GM12873 (cell line): ENCODE measurements around the gene OR4D6.

Experiments used
- TF ChIP-seq, protein P1 (sequence below): IDR thresholded peaks from 2 replicates; pipeline ENCODE4 v1.5.1; 2012; ENCODE audit warnings: low read depth, mild to moderate bottlenecking, moderate library complexity, low read length, control low read depth; ENCODE audit not compliant: insufficient read depth; ENCODE audit errors: missing control alignments

Gene OR4D6

DNA sequence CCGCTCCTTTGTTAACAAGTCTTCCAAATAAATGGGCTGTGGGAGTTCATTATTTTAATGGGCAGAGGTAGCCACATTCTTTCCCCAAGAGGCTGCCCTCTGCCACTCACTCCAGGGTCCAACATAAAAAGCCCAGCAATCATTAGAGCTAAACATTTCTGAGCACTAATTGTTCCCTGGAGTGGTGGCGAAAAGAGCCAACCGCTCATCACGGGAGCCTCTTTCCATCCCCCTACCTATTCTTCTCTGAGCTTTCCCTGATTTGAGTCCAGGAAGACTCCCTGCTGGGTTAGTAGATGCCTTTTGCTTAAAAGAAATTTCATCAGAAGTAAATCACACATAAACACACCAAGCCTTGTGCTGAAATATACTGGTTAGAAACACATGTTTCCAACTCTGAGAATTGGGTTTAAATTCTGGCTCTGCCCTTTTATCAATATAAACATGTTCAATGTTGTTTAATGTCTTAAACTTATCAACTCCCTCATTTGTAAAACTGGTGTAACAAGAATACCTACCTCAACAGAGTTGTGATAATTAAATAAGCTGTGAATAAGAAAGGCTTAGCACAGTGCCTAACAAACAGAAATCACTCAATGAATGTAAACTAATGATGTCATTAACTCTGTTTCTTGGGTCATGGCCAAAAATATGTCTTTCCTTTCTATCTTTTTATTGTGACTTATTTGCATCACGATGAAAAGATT is 30.2 kb upstream of the OR4D6 start, which contains the start of gene OR5A2:
TSS of gene OR5A2 (minus strand) at position 53 of the 707 bp plus-strand sequence. CDS start 3,460 bp downstream, outside the sequence.
- TF ChIP-seq, protein P1, sequence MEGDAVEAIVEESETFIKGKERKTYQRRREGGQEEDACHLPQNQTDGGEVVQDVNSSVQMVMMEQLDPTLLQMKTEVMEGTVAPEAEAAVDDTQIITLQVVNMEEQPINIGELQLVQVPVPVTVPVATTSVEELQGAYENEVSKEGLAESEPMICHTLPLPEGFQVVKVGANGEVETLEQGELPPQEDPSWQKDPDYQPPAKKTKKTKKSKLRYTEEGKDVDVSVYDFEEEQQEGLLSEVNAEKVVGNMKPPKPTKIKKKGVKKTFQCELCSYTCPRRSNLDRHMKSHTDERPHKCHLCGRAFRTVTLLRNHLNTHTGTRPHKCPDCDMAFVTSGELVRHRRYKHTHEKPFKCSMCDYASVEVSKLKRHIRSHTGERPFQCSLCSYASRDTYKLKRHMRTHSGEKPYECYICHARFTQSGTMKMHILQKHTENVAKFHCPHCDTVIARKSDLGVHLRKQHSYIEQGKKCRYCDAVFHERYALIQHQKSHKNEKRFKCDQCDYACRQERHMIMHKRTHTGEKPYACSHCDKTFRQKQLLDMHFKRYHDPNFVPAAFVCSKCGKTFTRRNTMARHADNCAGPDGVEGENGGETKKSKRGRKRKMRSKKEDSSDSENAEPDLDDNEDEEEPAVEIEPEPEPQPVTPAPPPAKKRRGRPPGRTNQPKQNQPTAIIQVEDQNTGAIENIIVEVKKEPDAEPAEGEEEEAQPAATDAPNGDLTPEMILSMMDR = no peak

DNA sequence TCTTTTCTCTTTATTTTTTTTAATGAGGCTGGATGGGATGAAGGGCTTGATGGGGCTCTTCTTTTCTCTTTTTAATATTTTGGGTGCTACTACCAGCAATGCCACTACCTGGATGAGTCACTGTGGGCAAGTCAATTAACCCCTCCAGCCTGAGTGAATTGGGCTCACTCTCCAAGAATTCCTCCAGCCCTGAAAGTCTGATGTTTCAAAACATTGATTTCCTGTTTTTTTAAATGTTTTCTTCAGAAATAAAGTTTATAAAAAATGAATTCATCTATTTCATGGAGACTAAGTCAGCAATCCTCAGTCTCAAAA is 29.7 kb upstream of the OR4D6 start:
- TF ChIP-seq, protein P1 = no peak

DNA sequence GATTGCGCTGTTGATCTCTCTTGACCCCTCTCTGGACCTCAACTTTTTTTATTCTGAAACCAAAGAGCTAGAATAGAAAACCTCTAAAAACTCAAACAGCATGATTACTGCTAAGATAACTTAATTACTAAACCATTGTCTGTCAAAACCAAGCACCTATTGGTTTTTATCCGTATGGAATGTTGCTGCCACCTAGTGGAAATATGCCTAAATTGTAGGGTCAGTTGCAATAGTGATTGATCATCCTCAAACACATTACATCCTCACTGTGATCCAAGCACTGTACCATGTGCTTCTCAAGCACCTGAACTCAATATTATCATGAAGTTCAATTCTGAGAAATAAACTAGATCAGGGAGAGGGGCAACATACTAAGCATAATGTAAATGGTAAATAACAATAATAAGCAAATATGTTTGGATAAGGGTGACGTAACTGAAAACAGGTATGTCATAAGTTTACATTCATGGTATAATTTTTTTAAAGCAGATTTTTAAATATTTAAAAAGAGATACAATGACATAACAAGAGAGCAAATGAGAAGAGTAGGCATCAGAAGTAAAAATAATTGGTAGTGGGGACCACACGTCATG is 26.7 kb upstream of the OR4D6 start:
- TF ChIP-seq, protein P1 = peak; percentile 76

DNA sequence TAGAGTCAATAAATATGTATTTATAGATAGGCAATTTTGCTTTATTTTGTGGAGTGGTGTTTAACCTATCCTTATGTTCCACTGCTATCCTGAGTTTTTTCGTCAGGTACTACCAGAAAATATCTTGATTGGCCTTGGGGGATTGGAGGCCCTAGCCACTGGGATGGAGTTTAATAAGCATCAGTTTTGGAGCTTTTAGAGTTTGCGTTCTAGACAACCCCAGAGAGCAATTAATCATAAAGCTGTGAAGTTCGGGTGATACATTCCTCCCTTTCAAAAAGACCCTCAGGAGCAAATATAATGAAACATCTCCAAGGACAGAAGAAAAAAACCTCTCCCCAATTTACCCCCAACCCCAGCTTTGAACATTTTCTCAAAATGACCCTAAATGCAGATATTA is 20.6 kb upstream of the OR4D6 start, which contains the start of gene OR5A1:
TSS of gene OR5A1 (plus strand) at position 301 of the 400 bp plus-strand sequence. CDS start 6,700 bp downstream, outside the sequence.
- TF ChIP-seq, protein P1 = no peak

DNA sequence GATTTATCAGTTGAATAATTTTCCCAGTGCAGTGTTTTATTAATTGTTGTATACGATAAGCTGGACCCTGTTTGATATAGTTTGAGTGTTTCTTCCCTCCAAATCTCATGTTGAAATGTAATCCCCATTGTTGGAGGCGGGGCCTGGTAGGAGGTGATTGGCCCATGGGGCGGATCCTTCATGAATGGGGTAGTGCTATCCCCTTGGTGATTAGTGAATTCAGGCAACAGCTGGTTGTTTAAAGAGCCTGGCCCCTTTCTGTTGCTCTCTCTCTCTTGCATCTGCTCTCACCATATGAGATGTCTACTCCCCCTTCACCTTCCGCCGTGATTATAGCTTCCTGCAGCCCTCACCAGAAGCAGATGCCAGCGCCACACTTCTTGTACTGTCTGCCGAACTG is 19.0 kb upstream of the OR4D6 start:
- TF ChIP-seq, protein P1 = no peak

DNA sequence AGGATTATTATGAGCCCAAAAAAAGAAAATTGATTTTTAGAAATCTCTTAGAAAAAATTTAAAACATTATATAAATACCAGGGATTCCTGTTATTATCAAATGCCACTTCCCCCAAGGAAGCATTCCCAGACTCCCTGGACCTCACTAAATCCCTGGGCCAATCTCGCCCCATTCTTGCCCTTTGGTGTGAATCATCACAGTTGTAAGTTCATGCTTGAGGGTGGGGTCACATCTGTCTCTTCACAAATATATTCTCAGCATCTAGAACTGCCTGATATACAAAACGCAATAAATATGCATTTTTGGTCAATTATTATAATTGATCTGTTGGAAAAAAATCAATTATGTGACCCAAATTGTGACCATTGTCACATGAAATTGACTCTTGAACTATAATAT is 8.3 kb upstream of the OR4D6 start:
- TF ChIP-seq, protein P1 = no peak

DNA sequence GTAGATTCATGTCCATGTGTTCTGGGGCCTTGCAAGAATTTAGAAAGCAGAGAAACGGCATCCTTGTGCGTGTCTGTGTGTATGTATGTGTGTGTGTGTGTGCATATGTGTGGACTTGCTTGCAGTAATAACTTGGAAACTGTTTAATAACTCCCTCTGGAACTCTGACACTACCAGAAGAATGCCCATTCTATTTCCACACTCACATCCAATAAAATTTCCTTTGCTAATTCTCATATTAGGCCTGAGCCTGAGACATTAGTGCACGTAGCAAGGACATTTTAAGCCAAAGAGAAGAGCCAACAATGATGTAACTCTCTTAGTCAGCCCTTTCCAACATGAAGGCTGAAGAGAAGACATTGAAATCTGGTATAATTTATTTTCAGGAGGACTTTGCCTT is 3.2 kb downstream of the OR4D6 start:
- TF ChIP-seq, protein P1 = no peak
